ENCODE data around the gene IL17B.

The IL17B gene

GRCh38 chr5:149387982-149388381 lies 8.9 kb upstream of the IL17B start:
- H3K4me1 ChIP-seq, result peaks cover 20% of the 10 kb centered on the region
- TF ChIP-seq, protein P1, sequence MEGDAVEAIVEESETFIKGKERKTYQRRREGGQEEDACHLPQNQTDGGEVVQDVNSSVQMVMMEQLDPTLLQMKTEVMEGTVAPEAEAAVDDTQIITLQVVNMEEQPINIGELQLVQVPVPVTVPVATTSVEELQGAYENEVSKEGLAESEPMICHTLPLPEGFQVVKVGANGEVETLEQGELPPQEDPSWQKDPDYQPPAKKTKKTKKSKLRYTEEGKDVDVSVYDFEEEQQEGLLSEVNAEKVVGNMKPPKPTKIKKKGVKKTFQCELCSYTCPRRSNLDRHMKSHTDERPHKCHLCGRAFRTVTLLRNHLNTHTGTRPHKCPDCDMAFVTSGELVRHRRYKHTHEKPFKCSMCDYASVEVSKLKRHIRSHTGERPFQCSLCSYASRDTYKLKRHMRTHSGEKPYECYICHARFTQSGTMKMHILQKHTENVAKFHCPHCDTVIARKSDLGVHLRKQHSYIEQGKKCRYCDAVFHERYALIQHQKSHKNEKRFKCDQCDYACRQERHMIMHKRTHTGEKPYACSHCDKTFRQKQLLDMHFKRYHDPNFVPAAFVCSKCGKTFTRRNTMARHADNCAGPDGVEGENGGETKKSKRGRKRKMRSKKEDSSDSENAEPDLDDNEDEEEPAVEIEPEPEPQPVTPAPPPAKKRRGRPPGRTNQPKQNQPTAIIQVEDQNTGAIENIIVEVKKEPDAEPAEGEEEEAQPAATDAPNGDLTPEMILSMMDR (IDR thresholded peaks at IDR 0.05; ENCODE audit: low read depth, low read length), result no peak
- no peaks in the 10 kb centered on the region for H3K27me3 ChIP-seq
- no peaks in the 10 kb centered on the region for H3K9me3 ChIP-seq
- H3K4me3 ChIP-seq (ENCODE audit: low read depth, low read length), result no peak overlapping the region
- no peak for DNase-seq
- no peaks in the 10 kb centered on the region for H3K36me3 ChIP-seq

DNA sequence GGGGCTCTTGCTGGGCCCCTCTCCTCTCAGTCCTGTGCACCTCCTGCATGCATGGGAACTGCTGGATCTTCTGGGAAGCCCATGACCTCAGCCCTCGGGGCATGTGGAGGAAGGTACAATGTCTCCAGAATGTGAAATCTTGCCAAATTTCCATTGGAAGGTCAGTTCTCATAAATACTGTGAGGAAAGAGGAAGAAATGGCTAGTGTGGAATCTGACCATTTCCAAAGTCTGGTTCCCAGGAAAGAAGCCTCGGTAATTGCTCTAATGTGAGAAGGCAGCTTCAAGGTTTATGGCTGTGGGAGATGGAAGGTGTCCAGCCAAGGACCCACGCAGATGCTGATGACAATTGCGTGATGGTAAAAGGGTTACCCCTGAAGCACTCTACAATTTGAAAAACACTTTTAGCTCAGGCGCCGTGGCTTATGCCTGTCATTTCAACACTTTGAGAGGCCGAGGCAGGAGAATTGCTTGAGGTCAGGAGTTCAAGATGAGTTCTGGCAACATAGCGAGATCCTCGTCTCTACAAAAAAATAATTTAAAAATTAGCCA lies 8.1 kb upstream of the IL17B start:
- Histone ChIP-seq H3K4me3 (ENCODE audit: low read depth, low read length) (no peak overlapping the region), H3K36me3 (no peaks in the 10 kb centered on the region), H3K4me1 (peaks cover 26% of the 10 kb centered on the region), H3K27me3 (no peaks in the 10 kb centered on the region), H3K9me3 (no peaks in the 10 kb centered on the region)
- no peak for DNase-seq
- TF ChIP-seq, protein P1 (IDR thresholded peaks at IDR 0.05; ENCODE audit: low read depth, low read length), result no peak

GRCh38 chr5:149386166-149386565 lies 7.1 kb upstream of the IL17B start:
- H3K27me3 ChIP-seq, result no peaks in the 10 kb centered on the region
- H3K4me1 ChIP-seq, result peaks cover 28% of the 10 kb centered on the region
- no peak overlapping the region for H3K4me3 ChIP-seq (ENCODE audit: low read depth, low read length)
- DNase-seq, result no peak
- TF ChIP-seq, protein P1 (IDR thresholded peaks at IDR 0.05; ENCODE audit: low read depth, low read length), result no peak
- no peaks in the 10 kb centered on the region for H3K9me3 ChIP-seq
- no peaks in the 10 kb centered on the region for H3K36me3 ChIP-seq

- no peak overlapping the region for H3K4me3 ChIP-seq (ENCODE audit: low read depth, low read length)
- DNase-seq, result no peak
- H3K36me3 ChIP-seq, result no peaks in the 10 kb centered on the region
- no peaks in the 10 kb centered on the region for H3K9me3 ChIP-seq
- H3K27me3 ChIP-seq, result no peaks in the 10 kb centered on the region
- TF ChIP-seq, protein P1 (IDR thresholded peaks at IDR 0.05; ENCODE audit: low read depth, low read length), result no peak
- peaks cover 22% of the 10 kb centered on the region for H3K4me1 ChIP-seq
These were observed 4.3 kb upstream of the IL17B start for GRCh38 chr5:149383399-149383798.

DNA sequence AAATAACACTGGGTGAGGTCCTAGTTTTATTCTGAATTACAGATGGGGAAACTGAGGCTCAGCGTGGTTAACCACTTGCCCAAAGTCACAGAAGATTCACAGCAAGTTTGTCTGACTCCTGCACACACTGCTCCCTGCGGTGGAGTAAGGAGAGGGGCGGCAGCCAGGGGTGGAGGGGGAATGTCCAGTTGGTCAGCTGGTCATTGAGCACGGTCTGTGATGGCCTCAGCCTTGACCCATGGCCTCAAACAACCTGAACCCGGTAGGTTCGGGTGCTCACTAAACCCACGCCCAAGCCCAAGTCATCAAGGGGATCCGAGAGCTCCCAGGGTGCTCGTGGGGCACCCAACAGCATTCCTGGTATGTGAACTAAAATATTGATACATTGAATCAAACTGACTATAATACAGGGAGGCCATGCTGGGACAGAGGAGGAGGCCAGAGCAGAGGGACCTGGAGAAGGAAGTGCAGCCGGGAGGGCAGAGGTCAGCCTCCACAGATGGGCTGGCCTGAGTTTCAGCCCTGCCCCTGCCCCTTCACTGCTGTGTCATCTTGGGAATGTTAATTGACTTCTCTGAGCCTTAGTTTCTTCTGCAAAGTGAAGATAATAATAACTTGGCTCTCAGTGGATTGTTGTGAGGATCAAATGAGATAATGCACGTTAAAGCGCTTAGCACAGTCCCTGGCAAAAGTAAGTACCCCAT lies 3.6 kb upstream of the IL17B start:
- TF ChIP-seq, protein P1 (IDR thresholded peaks at IDR 0.05; ENCODE audit: low read depth, low read length), result no peak
- Histone ChIP-seq H3K36me3 (no peaks in the 10 kb centered on the region), H3K4me1 (peaks cover 22% of the 10 kb centered on the region), H3K27me3 (no peaks in the 10 kb centered on the region), H3K4me3 (ENCODE audit: low read depth, low read length) (no peak overlapping the region), H3K9me3 (no peaks in the 10 kb centered on the region)
- no peak for DNase-seq

DNA sequence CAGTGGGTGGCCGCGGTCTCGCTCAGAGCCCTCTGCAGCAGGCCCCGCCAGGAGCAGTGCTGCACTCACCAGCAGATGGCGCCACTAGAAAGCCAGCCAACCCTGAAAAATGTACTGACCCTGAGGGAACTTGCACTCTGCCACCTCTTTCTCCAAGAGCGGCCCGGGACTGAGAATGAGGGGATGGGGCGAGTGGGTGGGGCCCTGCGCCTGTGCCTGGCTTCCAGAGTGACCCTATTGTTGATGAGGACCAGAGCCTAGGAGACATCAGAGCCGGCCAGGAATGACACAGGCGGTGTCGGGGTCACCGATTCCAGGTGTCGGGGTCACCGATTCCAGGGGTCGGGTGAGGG lies 2.9 kb upstream of the IL17B start:
- Histone ChIP-seq H3K27me3 (no peaks in the 10 kb centered on the region), H3K4me3 (ENCODE audit: low read depth, low read length) (no peak overlapping the region), H3K36me3 (no peaks in the 10 kb centered on the region), H3K9me3 (no peaks in the 10 kb centered on the region), H3K4me1 (peaks cover 22% of the 10 kb centered on the region)
- DNase-seq, result peak; percentile 85
- TF ChIP-seq, protein P1 (IDR thresholded peaks at IDR 0.05; ENCODE audit: low read depth, low read length), result peak; percentile 94

Measured in BE2C (cell line).